OCI-LY7 (cell line): Measurements from ENCODE around the gene ZDHHC17.

Experiments used
- CTCF ChIP-seq: fragments of 200-600 bp; sonication (generic); conservative IDR thresholded peaks from 2 replicates; pipeline ENCODE4 v1.5.1; 2014; ENCODE audit warnings: mild to moderate bottlenecking, antibody characterized with exemption, low read length, moderate library complexity, mixed read lengths
- EZH2phosphoT487 ChIP-seq: fragments of 200-600 bp; sonication (generic); IDR thresholded peaks from 2 replicates; pipeline ENCODE4 v1.6.1; 2018; ENCODE audit warnings: low read depth, borderline replicate concordance, mild to moderate bottlenecking, mixed run types, antibody characterized with exemption, low read length, moderate library complexity, mixed read lengths

- TF ChIP-seq CTCF, result no peak
- no peak for TF ChIP-seq EZH2phosphoT487
These were observed 116.0 kb downstream of the ZDHHC17 start for GRCh38 chr12:76879710-76880518.
